ENCODE measurements around the gene CNN1.

Gene CNN1

GRCh38 chr19:11538232-11539036 lies at the start of gene CNN1:
TSS of gene CNN1 (plus strand) at chr19:11538851. CDS start at chr19:11538928, 77 bp downstream.
- H3K4me3 ChIP-seq (ENCODE audit: low read length): no peak within 1 kb of the TSS
- TF ChIP-seq ZNF274 (IDR thresholded peaks at IDR 0.05; ENCODE audit: low read depth, low read length): no peak

GRCh38 chr19:11489378-11489777 lies 49.3 kb upstream of the CNN1 start:
- TF ChIP-seq ZNF274 (IDR thresholded peaks at IDR 0.05; ENCODE audit: low read depth, low read length): no peak
- no peak overlapping the region for H3K4me3 ChIP-seq (ENCODE audit: low read length)

- no peak for TF ChIP-seq ZNF274 (IDR thresholded peaks at IDR 0.05; ENCODE audit: low read depth, low read length)
- H3K4me3 ChIP-seq (ENCODE audit: low read length): no peak overlapping the region
Observed at GRCh38 chr19:11494634-11495285, 43.9 kb upstream of the CNN1 start.

GRCh38 chr19:11495481-11495880 lies 43.2 kb upstream of the CNN1 start:
- no peak overlapping the region for H3K4me3 ChIP-seq (ENCODE audit: low read length)
- TF ChIP-seq ZNF274 (IDR thresholded peaks at IDR 0.05; ENCODE audit: low read depth, low read length): no peak

- no peak overlapping the region for H3K4me3 ChIP-seq (ENCODE audit: low read length)
- no peak for TF ChIP-seq ZNF274 (IDR thresholded peaks at IDR 0.05; ENCODE audit: low read depth, low read length)
Observed at GRCh38 chr19:11495885-11496284, 42.8 kb upstream of the CNN1 start.

GRCh38 chr19:11496391-11497163 lies 42.1 kb upstream of the CNN1 start:
- TF ChIP-seq ZNF274 (IDR thresholded peaks at IDR 0.05; ENCODE audit: low read depth, low read length): no peak
- H3K4me3 ChIP-seq (ENCODE audit: low read length): no peak overlapping the region

GRCh38 chr19:11499220-11499726 lies 39.4 kb upstream of the CNN1 start:
- H3K4me3 ChIP-seq (ENCODE audit: low read length): no peak overlapping the region
- no peak for TF ChIP-seq ZNF274 (IDR thresholded peaks at IDR 0.05; ENCODE audit: low read depth, low read length)

- no peak for TF ChIP-seq ZNF274 (IDR thresholded peaks at IDR 0.05; ENCODE audit: low read depth, low read length)
- no peak overlapping the region for H3K4me3 ChIP-seq (ENCODE audit: low read length)
Observed at GRCh38 chr19:11499890-11500420, 38.7 kb upstream of the CNN1 start.

- peak overlapping the region; percentile 22; the same call in 1 of the 2 replicates for H3K4me3 ChIP-seq (ENCODE audit: low read length)
- TF ChIP-seq ZNF274 (IDR thresholded peaks at IDR 0.05; ENCODE audit: low read depth, low read length): no peak
Observed at GRCh38 chr19:11504502-11505031, 34.1 kb upstream of the CNN1 start.

GRCh38 chr19:11505032-11505503 lies 33.6 kb upstream of the CNN1 start:
- TF ChIP-seq ZNF274 (IDR thresholded peaks at IDR 0.05; ENCODE audit: low read depth, low read length): no peak
- H3K4me3 ChIP-seq (ENCODE audit: low read length): peak overlapping the region; percentile 65

GRCh38 chr19:11505504-11506100 lies 33.0 kb upstream of the CNN1 start, which contains the start of gene ZNF653:
TSS of gene ZNF653 (minus strand) at chr19:11505839. CDS start at chr19:11505786, 53 bp downstream.
- H3K4me3 ChIP-seq (ENCODE audit: low read length): peak within 1 kb of the TSS; percentile 65
- no peak for TF ChIP-seq ZNF274 (IDR thresholded peaks at IDR 0.05; ENCODE audit: low read depth, low read length)

- TF ChIP-seq ZNF274 (IDR thresholded peaks at IDR 0.05; ENCODE audit: low read depth, low read length): no peak
- H3K4me3 ChIP-seq (ENCODE audit: low read length): peak overlapping the region; percentile 65; the same call in 1 of the 2 replicates
Observed at GRCh38 chr19:11506101-11506555, 32.5 kb upstream of the CNN1 start.

GRCh38 chr19:11506967-11507366 lies 31.7 kb upstream of the CNN1 start:
- TF ChIP-seq ZNF274 (IDR thresholded peaks at IDR 0.05; ENCODE audit: low read depth, low read length): no peak
- no peak overlapping the region for H3K4me3 ChIP-seq (ENCODE audit: low read length)

All from GM08714 (cell line).